Neural progenitor cell (in vitro differentiated cells): ENCODE results near the gene HOXB7. TPM values are rescaled to one million over a fixed set of nuclear protein-coding genes. Genes with fewer than 3 reads are reported as not detected.
A peak's percentile ranks its signal among the peaks of the same experiment; 100 is the strongest.

Source experiments
- DNase-seq: peaks from one replicate; pipeline ENCODE4 v3.0.0-alpha.2; 2016; ENCODE audit warnings: low spot score
- H2AFZ ChIP-seq: fragments of 200-600 bp; sonication (generic); replicated peaks from 2 replicates; pipeline ENCODE4 v1.6.1; 2016; ENCODE audit warnings: antibody characterized with exemption
- H3F3A ChIP-seq: fragments of 200-600 bp; sonication (generic); 2 replicates; pipeline ENCODE4 v1.6.1; 2016; ENCODE audit warnings: antibody characterized with exemption, low read depth
- H3K27ac ChIP-seq: fragments of 200-600 bp; sonication (generic); 2 replicates; pipeline ENCODE4 v1.5.1; 2016; ENCODE audit warnings: mild to moderate bottlenecking
- H3K27me3 ChIP-seq: fragments of 200-600 bp; sonication (generic); 2 replicates; pipeline ENCODE4 v1.6.1; 2016; ENCODE audit warnings: mild to moderate bottlenecking, moderate library complexity
- H3K36me3 ChIP-seq: fragments of 200-600 bp; sonication (generic); 2 replicates; pipeline ENCODE4 v1.5.1; 2016
- H3K4me1 ChIP-seq: fragments of 200-600 bp; sonication (generic); 2 replicates; pipeline ENCODE4 v1.6.1; 2016; ENCODE audit warnings: mixed run types
- H3K4me2 ChIP-seq: fragments of 200-600 bp; sonication (generic); 2 replicates; pipeline ENCODE4 v1.6.1; 2016
- H3K4me3 ChIP-seq: fragments of 200-600 bp; sonication (generic); 2 replicates; pipeline ENCODE4 v1.5.1; 2016
- H3K79me2 ChIP-seq: fragments of 200-600 bp; sonication (generic); 2 replicates; pipeline ENCODE4 v1.6.1; 2016; ENCODE audit warnings: low read depth
- H3K9ac ChIP-seq: fragments of 200-600 bp; sonication (generic); 2 replicates; pipeline ENCODE4 v1.6.1; 2016
- H3K9me3 ChIP-seq: fragments of 200-600 bp; sonication (generic); 2 replicates; pipeline ENCODE4 v1.5.1; 2016; ENCODE audit warnings: low read depth
- H4K20me1 ChIP-seq: fragments of 200-600 bp; sonication (generic); 2 replicates; pipeline ENCODE4 v1.6.1; 2016; ENCODE audit warnings: low read depth
- H3K27ac Mint-ChIP-seq: 3 replicates; pipeline ENCODE4 v1.8.0; 2021; ENCODE audit warnings: mixed read lengths
- H3K27me3 Mint-ChIP-seq: 2 replicates; pipeline ENCODE4 v1.8.0; 2022; ENCODE audit warnings: low read depth, mild to moderate bottlenecking, inconsistent platforms, moderate library complexity, mixed read lengths; ENCODE audit not compliant: insufficient read depth
- H3K36me3 Mint-ChIP-seq: 3 replicates; pipeline ENCODE4 v1.8.0; 2021; ENCODE audit warnings: mixed read lengths
- H3K4me1 Mint-ChIP-seq: 3 replicates; pipeline ENCODE4 v1.8.0; 2021; ENCODE audit warnings: mixed read lengths
- H3K4me3 Mint-ChIP-seq: 3 replicates; pipeline ENCODE4 v1.8.0; 2021; ENCODE audit warnings: mild to moderate bottlenecking, moderate library complexity, mixed read lengths
- H3K9me3 Mint-ChIP-seq: 3 replicates; pipeline ENCODE4 v1.8.0; 2020; ENCODE audit warnings: mixed read lengths
- EZH2 ChIP-seq: fragments of 200-600 bp; sonication (generic); IDR thresholded peaks from 2 replicates; pipeline ENCODE4 v1.6.1; 2017; ENCODE audit warnings: antibody characterized with exemption, mild to moderate bottlenecking, moderate library complexity
- EZH2phosphoT487 ChIP-seq: fragments of 200-600 bp; sonication (generic); IDR thresholded peaks from 2 replicates; pipeline ENCODE4 v1.6.1; 2017; ENCODE audit warnings: antibody characterized with exemption
- total RNA-seq: library from RNA; depleted of rRNA; stranded (reverse); fragments of >200 nt; gene quantifications from 2 replicates; pipeline ENCODE4 v1.2.3, GENCODE V29; 2015; ENCODE audit warnings: low replicate concordance
- TF ChIP-seq, protein P1 (sequence below): fragments of 200-600 bp; sonication (generic); IDR thresholded peaks from 2 replicates; pipeline ENCODE4 v1.5.1; 2017; ENCODE audit warnings: antibody characterized with exemption, mild to moderate bottlenecking

HOXB7 gene
- total RNA-seq, 1 donor from 2014 or later: not detected

GRCh38 chr17:48592577-48592976, 18.2 kb downstream of the HOXB7 start:
- Histone ChIP-seq H3K27me3 (peaks cover 100% of the 10 kb centered on the region), H3K4me3 (no peak overlapping the region), H3K27ac (no peak overlapping the region), H3K36me3 (no peaks in the 10 kb centered on the region), H3K79me2 (no peaks in the 10 kb centered on the region), H4K20me1 (peaks cover 95% of the 10 kb centered on the region), H2AFZ (no peak overlapping the region), H3K4me2 (no peak overlapping the region), H3K4me1 (no peaks in the 10 kb centered on the region), H3K9me3 (no peaks in the 10 kb centered on the region), H3K9ac (no peak overlapping the region), H3F3A (no peaks in the 10 kb centered on the region)
- peaks cover 97% of the 10 kb centered on the region for H3K27me3 Mint-ChIP-seq
- DNase-seq: no peak
- H3K9me3 Mint-ChIP-seq: peaks cover 6% of the 10 kb centered on the region
- TF ChIP-seq, protein P1, sequence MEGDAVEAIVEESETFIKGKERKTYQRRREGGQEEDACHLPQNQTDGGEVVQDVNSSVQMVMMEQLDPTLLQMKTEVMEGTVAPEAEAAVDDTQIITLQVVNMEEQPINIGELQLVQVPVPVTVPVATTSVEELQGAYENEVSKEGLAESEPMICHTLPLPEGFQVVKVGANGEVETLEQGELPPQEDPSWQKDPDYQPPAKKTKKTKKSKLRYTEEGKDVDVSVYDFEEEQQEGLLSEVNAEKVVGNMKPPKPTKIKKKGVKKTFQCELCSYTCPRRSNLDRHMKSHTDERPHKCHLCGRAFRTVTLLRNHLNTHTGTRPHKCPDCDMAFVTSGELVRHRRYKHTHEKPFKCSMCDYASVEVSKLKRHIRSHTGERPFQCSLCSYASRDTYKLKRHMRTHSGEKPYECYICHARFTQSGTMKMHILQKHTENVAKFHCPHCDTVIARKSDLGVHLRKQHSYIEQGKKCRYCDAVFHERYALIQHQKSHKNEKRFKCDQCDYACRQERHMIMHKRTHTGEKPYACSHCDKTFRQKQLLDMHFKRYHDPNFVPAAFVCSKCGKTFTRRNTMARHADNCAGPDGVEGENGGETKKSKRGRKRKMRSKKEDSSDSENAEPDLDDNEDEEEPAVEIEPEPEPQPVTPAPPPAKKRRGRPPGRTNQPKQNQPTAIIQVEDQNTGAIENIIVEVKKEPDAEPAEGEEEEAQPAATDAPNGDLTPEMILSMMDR: no peak
- peak; percentile 90 for TF ChIP-seq EZH2phosphoT487
- TF ChIP-seq EZH2: peak; percentile 90
- no peaks in the 10 kb centered on the region for H3K36me3 Mint-ChIP-seq
- H3K27ac Mint-ChIP-seq: no peak overlapping the region
- peaks cover 9% of the 10 kb centered on the region for H3K4me1 Mint-ChIP-seq
- no peak overlapping the region for H3K4me3 Mint-ChIP-seq

DNA sequence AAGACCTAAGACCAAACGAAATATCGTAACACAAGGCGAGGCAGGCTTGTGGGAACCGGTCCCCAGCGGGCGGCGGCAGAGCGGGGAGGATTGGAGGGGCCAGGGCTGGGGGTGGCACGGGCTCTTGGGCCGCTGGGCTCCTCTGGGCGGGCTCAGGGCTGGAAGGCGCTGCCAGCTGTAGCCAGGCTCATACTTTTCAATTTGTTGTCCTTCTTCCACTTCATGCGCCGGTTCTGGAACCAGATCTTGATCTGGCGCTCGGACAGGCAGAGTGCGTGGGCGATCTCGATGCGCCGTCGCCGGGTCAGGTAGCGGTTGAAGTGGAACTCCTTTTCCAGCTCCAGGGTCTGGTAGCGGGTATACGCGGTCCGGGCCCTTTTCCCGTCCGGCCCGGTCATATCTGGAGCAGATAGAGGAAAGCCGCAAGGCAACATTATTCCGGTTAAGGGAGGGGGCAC, 18.7 kb downstream of the HOXB7 start:
- H3K4me2 ChIP-seq: no peak overlapping the region
- no peak overlapping the region for H3K27ac ChIP-seq
- no peaks in the 10 kb centered on the region for H3K9me3 ChIP-seq
- TF ChIP-seq, protein P1: no peak
- peak; percentile 79 for TF ChIP-seq EZH2phosphoT487
- no peaks in the 10 kb centered on the region for H3K4me1 ChIP-seq
- Mint-ChIP-seq H3K27me3 (peaks cover 97% of the 10 kb centered on the region), H3K4me1 (peaks cover 9% of the 10 kb centered on the region), H3K4me3 (no peak overlapping the region), H3K9me3 (peaks cover 5% of the 10 kb centered on the region), H3K27ac (no peak overlapping the region), H3K36me3 (no peaks in the 10 kb centered on the region)
- H3K27me3 ChIP-seq: peaks cover 100% of the 10 kb centered on the region
- H4K20me1 ChIP-seq: peaks cover 94% of the 10 kb centered on the region
- no peak overlapping the region for H3K4me3 ChIP-seq
- H3K79me2 ChIP-seq: no peaks in the 10 kb centered on the region
- no peaks in the 10 kb centered on the region for H3F3A ChIP-seq
- no peak overlapping the region for H3K9ac ChIP-seq
- no peak overlapping the region for H2AFZ ChIP-seq
- no peaks in the 10 kb centered on the region for H3K36me3 ChIP-seq
- DNase-seq: no peak

- Histone ChIP-seq H3K79me2 (no peaks in the 10 kb centered on the region), H3K27ac (no peak overlapping the region), H3K9ac (no peak overlapping the region), H3K27me3 (peaks cover 100% of the 10 kb centered on the region), H3K4me1 (no peaks in the 10 kb centered on the region), H3K9me3 (no peaks in the 10 kb centered on the region), H2AFZ (no peak overlapping the region), H3K4me3 (no peak overlapping the region), H4K20me1 (peaks cover 93% of the 10 kb centered on the region), H3F3A (no peaks in the 10 kb centered on the region), H3K36me3 (no peaks in the 10 kb centered on the region), H3K4me2 (no peak overlapping the region)
- Mint-ChIP-seq H3K27me3 (peaks cover 97% of the 10 kb centered on the region), H3K4me3 (no peak overlapping the region), H3K4me1 (peaks cover 9% of the 10 kb centered on the region), H3K36me3 (no peaks in the 10 kb centered on the region), H3K9me3 (peaks cover 6% of the 10 kb centered on the region), H3K27ac (no peak overlapping the region)
- TF ChIP-seq EZH2 (peak; percentile 16), EZH2phosphoT487 (no peak)
- TF ChIP-seq, protein P1: no peak
- no peak for DNase-seq
Observed at GRCh38 chr17:48591255-48592056, 19.4 kb downstream of the HOXB7 start.
